ENCODE results near the gene MDFIC.

- TF ChIP-seq EZH2 (IDR thresholded peaks at IDR 0.05), result no peak
- TF ChIP-seq POLR2AphosphoS5 (IDR thresholded peaks at IDR 0.05; ENCODE audit: borderline replicate concordance, low read depth, low read length), result no peak
These were observed 134.1 kb downstream of the MDFIC start for GRCh38 chr7:115056019-115056418.

Data from SK-N-MC (cell line).